NOMO-1 (cell line): ENCODE results near the gene MYO16.
"Not testable (repeated sequence)": the region's sequence is repeated elsewhere in the genome, so short reads cannot be mapped to it uniquely, and the experiment has no call there.

ENCODE experiments used
- DNase-seq, 2 experiments: peaks; one replicate each; lab custom pipeline; 2025; ENCODE audit not compliant: unreplicated experiment in 2 of 2; lab: John Stamatoyannopoulos, UW

The MYO16 gene

DNA sequence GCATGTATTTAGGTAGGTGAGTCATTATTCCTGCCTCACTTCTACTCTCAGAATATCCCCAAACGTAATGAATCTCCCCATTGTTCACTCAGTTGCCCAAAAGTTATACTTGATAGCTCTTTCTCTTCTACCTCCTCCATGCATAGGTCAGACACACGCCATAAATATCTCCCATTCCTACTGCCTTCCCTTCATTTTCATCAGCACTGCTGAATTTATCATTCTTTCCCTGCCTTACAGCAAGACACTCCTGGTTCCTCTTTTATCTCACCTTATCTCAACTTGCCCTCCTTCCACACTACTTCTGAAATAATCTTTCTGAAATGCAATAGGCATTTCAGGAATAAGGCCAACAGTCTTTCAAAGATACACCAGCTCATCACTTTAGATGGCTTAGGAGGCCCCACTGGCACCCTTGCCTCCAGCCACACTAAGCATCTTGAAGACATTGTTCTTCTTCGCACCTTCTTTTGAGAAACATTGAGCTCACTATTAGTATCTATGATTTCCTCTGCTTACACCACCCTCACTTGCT, 333.9 kb downstream of the MYO16 start:
- no peak for DNase-seq

DNA sequence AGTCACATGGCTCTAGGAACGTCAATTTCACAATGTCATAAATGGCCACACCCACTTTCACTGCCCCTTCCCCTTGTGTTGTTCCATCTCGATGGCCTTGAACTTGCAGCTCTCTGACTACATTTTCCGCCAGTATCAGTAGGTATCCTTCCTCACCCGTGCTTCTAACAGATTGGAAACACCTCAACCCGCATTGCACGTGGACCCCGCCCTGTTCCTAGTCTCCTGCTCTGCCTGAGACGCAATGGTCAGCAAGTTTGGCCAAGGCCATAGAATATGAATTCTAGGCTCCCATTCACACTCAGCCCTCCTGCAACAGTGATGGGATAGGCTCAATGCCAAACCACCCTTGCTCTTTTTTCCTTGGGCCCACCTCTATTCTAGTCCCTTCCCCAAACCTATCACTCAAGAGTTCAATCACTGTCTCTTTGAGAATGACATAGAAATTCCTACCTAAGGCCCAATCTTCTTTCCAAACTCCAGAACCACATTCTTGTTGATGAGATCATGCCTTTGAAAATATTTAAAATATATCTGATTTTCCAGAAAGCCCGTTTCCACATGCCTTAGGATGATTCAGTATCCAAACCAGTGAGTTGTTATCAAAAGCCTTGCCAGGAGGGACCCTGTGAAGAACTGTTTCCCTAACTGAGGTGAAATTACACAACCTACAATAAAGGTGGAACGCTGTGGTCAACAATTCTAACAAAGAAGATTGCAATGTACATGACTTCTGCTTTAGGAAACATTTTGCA, 334.6 kb downstream of the MYO16 start:
- peak in 1 of 2 experiments; percentile 55 for DNase-seq

- DNase-seq: no peak
Measured at GRCh38 chr13:108964606-108965005, 335.2 kb downstream of the MYO16 start.

DNA sequence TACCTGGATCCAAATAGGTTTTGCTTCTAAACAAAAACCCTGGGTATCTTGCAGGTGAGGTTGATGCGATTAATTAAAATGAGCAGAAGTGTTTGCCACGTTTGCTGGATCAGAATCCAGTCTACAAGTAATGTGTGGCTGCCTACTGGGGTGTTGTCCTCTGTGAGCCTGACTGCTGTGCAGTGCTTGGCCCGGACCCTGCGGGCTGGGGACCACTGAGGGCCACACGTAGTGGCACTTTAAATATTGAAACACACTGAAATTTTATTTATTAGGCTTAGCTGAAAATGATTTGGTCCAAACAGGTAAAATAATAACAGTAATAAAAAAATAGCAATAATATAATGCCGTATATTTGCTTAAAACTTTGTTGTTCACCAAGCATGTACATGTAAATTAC, 338.0 kb downstream of the MYO16 start:
- DNase-seq: no peak

GRCh38 chr13:108968566-108968965, 339.2 kb downstream of the MYO16 start:
- DNase-seq: no peak

- DNase-seq: no peak
Measured at GRCh38 chr13:108974686-108975085, 345.3 kb downstream of the MYO16 start.

GRCh38 chr13:108980237-108980636, 350.8 kb downstream of the MYO16 start:
- no peak for DNase-seq

DNA sequence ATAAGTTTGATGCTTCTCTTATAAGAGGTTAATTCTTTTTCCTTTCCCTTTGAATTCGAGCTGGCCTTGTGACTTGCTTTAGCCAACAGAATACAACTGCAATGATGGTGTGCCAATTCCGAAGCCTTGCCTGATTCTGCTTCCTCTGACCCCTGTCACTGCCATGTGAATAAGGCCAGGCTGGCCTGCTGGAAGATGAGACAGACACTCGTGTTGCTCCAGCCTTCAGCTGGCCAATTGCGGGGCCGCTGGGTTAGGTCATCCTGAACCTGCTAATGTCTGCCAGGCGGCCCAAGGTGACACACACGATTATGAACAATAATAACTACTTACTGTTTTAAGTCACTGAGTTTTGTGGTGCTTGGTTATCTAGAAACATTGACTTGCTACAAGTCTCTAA, 352.0 kb downstream of the MYO16 start:
- DNase-seq: no peak

DNA sequence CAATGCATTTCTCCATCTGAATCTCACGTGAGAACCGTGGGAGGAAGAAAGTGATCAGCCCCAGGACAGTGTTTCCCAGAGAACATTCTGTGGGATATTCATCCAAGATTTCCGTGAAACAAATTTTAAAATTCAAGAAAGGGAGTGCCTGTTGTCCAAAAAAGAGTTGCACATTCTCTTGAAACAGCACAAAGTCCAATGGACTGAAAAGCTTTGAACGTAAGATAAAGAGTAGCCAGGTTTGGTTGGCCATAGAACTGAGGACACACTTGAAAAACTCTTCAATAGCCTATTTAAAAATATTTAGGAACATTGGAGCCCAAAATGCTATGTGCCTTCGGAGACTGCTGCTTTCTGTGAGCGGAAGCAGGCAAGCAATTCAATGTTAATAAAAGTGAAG, 353.9 kb downstream of the MYO16 start:
- no peak for DNase-seq

DNA sequence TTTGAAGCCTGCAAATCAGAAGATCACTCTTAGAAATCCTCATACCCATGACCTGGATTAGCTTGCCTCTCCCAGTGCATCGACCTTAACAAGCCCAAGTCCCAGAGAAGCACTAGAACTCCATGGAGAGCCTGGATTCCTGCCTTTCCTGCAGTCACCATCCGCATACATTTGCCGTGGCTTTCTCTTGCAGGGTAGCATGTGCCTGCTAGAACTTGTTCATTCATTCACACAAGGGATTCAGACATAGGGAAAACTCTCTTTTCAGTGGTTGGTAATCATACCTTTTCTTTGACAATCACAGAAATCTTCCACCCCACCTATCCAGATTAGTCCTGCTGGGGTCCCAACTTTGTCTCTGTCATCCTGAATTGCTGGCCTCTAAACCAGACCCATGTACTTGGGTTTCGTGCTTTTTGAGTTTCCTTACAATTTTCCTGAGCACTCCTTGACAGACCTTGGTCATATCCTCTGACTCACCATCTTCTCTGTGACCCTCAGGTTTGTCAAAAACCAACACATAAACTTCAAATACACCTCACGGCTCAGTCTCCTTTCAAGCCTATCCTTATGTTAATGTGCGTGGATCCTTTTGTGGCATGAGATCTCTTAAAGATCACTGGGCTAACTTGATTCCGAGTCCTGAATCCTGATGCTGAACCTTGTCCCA, 355.0 kb downstream of the MYO16 start:
- DNase-seq: no peak

DNA sequence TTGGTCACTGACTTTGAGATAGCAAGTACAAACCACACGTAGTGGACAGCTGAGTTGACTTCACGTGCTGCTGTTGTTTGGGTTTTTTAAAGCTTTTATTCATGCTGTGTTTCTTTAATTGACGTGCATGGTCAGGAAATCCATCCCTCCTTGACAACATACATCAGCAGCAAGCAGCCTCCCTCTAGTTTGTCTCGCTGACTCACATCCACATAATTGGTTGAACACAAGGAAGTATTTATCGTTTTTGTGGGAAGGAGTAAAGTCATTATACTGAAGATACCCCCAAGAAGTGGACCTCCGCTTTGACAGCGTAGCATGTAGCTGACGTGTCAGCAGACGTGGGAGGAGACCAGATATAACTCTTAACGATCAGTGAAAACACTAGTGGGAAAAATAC, 355.8 kb downstream of the MYO16 start:
- DNase-seq: no peak

- DNase-seq: no peak
Measured at GRCh38 chr13:108987517-108987916, 358.1 kb downstream of the MYO16 start.

GRCh38 chr13:108987944-108988343, 358.5 kb downstream of the MYO16 start:
- no peak for DNase-seq

GRCh38 chr13:108991416-108991815, 362.0 kb downstream of the MYO16 start:
- not testable (repeated sequence) for DNase-seq

DNA sequence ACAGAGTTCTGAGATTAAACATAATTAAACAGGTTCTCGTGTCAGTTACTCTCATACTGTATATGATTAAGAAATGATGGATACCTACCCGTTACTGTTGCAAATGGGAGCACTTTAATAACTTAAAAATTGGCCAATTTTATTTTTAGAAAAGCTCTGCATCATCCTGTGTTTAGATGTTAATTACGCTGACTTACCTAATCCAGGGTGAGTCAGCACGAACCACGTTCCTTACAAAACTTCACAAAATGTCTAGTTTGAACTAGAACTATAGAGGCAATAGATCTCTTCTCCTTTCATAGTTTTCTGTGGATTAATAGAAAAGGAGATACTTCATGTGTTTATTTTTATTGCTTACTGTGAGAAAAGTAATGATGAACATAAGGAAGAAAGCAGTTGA, 363.9 kb downstream of the MYO16 start:
- peak; percentile 48 to 94 for DNase-seq

DNA sequence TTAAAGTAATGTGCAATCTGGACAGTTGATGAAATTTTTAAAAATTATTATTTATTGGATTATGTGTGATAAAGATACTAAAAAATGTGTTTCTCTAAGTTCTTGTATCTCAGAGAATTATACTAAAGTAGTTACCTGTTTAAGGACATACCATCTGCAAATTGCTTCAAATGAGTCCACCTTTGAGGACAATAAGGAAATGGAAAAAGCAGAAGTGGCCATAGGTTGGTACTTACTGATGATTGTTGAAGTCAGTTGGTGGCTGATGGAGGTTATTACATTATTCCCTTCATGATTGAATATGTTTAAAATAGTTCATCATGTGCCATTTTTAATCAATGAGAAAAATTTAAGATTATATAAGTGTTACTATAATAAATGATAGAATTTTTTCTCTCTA, 367.0 kb downstream of the MYO16 start:
- peak; percentile 8 to 17 for DNase-seq

- DNase-seq: no peak
Measured at GRCh38 chr13:109000207-109000606, 370.8 kb downstream of the MYO16 start.

GRCh38 chr13:109002934-109003333, 373.5 kb downstream of the MYO16 start:
- DNase-seq: no peak

DNA sequence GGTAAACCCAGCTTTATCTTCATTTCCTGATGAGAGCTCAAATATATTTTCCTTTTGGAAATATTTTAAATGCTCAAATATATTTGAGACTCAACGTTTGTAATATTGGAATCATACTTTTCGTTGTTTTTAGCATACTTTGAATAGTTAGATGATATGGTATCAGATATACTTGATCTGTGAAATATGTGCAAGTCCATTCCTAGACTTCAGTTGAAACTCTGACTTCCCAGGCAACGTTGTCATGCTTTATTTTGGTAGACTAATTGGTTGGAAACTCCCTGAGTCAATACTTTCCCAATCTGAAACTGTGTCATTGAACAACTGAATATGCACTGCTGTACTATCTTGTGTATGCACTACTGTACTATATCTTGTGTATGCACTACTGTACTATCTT, 378.5 kb downstream of the MYO16 start:
- DNase-seq: no peak

- DNase-seq: no peak
Measured at GRCh38 chr13:109009756-109010155, 380.3 kb downstream of the MYO16 start.

DNA sequence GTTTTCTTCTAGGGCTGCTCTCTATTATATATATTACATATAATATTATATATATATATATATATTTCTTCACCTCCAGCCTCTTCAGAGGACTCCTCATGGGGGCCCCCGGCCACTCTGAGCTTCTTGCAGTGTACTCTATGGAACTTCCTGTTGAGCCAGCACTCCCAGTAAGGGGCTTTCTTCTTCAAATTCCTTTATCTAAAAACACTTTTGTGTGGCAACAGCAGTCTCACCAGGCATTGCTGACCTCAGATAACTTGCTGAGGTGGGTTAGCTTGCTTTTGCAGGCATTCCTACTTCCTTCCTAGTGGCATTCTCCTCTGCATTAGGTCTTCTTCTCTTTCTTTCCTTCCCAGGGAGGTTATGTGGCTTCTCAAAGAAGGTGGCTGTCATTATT, 381.5 kb downstream of the MYO16 start:
- peak; percentile 2 to 27 for DNase-seq

GRCh38 chr13:109012115-109012514, 382.7 kb downstream of the MYO16 start:
- no peak for DNase-seq
